Stimulated activated CD4-positive, alpha-beta T cell treated with anti-CD3 and anti-CD28 coated beads, Interleukin-1b, Interleukin-23, amount 100 ng/mL, for 24 hours (primary cell): ENCODE results near the gene MKNK1.

Experiments
- DNase-seq, 4 experiments: peaks; one replicate each; pipeline ENCODE4 v3.0.0-alpha.2; 2020; ENCODE audit warnings: low read depth in 4 of 4, low spot score in 1 of 4

The MKNK1 gene

DNA sequence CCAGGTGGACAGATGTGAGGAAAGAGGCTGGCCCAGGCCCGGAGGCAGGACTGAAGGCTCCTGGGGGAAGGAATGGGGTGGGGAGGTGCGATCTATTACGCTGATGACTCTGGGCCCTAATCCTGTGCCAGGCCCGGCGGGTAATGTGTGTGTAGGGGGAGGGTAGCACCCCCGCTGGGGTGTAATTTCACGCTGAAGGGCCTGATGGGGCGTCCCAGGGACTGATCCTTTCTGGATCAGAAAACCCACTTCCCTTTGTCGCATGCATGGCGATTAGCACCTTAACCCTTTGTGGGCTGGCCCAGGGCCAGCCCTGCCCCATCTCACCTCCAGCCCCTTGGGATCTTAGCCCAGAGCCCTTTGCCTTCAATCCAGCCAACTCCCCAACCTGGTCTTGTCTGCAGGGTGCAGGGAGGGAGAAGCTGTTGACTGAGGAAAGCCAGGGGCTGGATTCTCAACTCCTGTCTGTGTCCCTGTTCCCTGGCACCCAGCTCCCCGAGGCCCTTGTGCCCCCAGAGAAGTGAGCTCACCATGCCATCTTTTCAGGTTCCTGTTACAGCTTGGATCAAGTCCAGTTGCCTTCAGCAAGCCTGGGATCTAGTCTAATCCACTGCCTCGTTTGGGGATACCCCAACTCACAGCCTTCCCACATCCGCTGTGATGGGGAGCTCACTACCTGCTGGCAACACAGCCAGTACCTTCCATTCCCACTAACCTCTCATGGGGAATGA is 78.7 kb downstream of the MKNK1 start:
- no peak for DNase-seq

DNA sequence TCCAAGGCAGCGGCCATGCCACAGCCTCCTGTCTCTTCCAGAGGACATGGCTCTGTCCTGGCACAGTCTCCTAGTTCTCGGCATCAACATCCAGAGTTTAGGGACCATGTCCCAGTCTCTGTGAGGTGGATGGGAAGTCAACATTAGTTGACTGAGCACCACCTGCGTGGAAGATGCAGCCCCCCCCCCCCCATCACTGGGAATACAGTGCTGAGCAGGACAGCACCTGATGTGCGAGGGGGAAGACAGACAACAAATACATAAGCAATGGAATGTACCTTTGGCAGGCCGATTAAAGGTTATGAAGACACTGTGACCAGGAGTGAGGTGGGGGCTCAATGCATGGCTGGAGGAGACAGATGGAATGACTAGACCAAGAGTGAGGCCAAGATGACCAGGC is 79.2 kb downstream of the MKNK1 start:
- no peak for DNase-seq

DNA sequence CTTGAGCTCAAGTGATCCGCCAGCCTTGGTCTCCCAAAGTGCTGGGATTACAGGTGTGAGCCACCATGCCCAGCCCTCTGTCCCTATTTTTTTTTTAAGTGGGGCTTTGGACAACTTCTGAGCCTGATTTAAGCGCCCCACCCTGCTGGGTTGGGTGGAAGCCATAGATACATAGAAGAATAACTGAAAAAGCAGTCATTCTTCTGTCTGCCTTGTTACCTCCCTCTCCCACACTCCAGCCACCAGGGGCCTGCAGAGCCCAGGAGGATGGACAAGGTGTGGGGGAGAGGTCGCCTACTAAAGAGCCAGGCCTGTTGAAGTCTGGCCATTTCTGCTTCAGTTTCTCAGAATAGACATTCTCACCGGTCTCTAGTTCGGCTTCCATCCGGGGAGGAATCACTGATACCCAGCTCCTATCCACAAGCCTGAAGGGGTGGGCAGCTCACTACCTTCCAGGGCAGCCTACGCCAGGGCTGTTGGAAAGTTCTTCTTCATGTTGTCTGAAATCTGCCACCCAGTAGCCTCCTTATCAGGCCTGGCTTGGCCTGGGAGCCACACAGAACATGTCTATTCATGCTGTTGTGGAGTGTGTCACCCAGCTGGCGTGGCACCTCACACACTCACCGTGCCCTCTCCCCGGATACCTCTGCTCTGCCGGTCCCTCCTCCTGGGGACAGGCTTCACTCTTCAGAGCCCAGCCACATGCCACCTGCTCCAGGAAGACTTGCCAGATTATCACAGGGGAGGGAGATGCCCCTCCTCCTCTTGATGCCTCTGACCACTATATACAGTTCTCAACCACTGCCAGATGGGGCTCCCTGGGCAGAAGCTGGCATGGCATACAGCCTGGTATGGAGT is 80.3 kb downstream of the MKNK1 start:
- no peak for DNase-seq

DNA sequence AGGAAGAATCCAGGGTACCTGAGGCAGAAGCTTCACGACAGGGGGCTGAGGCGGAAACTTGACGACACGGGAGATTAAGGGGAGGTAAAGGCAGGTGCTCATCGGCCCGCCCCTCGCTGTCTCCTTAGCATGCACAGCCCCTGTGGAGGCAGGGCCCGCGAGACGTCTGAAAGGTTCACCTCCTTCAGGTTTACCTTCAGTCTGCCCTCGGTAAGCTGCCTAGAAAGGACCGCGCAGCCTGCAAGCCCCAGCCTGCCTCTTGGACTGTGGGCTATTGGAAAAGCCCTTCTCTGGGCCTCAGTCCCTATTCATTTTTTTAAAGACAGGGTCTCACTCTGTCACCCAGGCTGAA is 81.1 kb downstream of the MKNK1 start:
- no peak for DNase-seq

DNA sequence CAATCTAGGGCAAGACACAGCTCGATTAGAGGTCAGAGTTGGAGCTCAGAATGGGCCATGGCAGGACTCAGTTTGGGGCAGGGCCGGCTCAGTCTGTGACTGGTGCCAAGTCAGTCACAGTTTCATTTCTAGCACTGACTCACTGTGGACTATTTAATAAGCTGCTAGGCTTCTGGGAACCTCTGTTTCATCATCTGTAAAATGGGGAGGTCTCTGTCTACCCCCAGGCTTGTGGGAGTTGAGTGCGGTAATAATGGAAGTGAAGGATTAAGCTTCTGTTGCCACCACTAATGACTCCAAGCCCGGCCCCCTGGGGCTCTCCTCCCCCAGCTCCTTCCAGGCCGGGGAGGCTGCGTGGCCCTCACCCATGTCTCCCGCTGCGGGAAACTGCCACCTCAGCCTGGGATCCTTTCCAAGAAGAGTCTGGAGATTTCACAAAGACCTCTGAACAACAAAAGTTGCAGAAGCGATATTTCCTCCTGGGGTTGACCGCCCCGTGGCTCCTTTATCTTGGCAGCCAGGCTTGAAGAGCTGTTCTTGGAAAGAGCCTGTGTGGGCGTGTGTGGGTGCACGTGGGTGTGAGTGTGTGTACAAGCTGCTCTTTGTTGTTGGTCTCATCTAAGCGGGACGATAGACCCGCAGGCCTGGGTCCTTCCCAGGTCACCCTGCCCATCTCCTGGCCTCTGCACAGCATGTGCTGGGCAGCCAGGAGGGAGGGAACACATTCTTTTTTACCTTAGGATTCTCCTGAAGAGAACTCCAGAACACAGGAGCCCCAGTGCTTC is 81.7 kb downstream of the MKNK1 start:
- DNase-seq: peak in 1 of 4 experiments; percentile 33

DNA sequence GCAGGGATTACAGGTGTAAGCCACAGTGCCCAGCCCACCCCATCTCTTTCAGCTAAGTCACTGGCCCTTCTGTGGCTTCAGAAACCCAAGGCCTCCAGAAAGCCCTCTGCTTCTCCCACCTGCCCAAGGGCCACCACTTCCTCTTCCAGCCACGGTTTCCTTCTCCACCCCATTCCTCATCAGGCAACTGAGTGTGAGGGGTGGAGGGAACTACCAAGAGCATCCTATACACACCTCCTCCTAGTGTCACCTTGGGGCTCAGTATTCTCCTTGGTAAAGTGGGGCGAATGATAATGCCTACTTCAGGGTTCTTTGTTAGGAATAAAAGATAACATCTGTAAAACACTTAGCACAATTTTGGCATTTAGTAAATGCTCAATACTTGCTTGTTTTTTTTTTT is 82.7 kb downstream of the MKNK1 start:
- DNase-seq: no peak

DNA sequence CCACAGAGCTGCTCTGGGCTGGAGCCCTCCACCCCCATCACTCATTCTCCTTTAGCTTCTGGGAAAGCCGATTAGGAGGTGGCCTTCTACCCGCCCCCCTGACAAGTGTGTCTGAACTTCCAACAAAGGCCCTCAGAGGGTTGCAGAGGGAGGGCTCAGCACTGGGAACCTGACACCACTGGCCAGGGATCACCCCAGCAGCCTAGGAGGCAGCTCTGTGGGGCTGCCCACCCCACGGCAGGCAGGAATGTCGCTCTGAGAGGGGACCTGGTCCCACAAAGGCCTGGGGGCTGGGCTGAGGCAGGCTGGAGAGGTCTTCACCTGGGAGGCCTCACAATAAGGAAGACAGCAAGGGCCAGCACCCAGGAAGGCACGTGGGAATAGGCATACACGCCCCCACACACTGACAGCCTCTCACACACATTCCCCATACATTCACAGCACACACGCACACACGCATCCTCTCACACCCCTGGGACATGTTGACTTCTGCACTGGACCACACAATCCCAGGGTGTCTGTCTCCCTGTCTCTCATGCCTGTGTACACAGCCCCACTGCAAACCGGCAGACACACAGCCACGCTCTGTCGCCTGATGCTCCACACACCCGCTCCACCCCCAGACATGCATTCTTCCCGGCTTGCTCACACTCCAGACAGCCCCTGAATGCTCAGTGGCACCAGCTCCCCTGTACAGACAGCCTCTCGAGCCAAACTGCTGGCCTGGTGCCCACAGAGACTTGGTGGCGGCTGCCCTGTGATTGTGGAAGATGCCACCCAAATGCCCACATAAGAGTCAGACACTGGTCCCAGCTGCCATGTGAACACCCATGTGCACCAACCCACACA is 83.8 kb downstream of the MKNK1 start:
- DNase-seq: no peak

DNA sequence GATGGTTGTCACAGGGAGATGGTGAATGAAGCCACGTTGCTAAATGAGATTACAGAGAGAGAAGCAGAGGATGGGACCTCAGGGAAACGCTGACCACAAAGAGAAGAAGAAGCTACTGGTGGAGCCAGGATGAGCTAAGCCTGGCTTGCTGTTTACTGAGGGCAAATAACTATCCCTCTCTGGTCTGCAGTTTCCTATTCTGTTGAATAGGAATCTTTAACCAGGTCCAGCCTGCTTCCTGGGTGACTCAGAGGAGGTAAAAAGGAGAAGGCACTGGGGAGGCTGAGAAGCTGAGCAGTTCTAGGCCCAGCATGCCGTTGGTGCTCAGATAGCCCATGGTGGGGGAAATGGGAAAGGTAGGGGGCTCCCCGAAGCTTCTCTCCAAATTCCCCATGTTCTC is 84.9 kb downstream of the MKNK1 start:
- DNase-seq: no peak

DNA sequence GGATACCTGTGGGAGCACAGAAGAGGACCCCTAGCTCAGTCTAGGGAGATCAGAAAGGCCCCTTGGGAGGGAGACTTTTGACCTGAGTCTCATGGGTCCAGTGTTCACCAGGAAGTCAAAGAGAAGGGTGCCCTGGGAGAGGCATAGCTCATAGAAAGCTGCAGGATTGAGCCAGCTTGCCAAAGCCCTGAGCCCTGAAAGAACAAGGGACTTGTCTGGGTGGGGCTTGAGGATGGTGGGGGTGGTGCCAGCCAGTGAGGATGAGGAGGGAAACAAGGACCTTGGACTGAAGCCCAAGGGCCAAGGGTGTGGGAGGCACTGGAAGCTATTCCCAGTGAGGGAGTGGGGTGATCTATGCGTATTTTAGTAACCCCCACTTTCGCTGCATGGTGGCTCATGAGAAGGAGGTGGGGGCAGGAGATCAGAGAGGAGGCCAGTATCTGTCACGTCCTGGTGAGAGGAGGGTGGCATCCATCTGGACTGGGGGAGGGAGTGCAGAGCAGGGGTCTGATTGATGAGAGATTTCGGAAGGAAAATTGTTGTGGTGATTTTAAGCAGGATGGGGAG is 86.1 kb downstream of the MKNK1 start:
- DNase-seq: no peak

DNA sequence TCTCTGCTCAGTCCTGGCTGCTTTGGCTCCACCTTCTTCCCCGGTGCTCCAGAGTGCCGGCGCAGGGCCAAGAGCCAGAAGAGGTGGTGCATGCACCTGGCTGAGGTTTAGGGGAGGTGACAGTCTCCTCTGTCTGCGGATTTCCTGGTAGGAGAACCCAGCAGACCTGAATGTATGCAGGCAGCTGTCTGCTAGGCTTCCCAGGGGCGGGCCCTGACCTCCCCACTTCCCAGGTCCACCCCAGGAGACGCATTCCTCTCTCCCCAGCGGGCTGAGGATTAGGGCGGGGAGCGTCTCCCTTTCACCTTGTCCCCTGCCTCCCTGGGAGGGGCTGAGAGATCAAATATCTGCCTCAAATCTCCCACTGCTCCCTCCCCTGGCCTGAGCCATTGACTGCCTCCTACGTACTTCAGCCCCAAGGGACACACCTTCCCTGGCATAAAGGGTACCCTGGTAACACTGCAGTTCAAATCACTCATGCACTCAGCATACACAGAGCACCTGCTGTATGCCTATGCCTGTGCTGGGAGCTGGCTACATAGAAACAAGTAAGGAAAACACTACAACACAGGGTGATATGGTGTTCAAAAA is 87.0 kb downstream of the MKNK1 start:
- no peak for DNase-seq

DNA sequence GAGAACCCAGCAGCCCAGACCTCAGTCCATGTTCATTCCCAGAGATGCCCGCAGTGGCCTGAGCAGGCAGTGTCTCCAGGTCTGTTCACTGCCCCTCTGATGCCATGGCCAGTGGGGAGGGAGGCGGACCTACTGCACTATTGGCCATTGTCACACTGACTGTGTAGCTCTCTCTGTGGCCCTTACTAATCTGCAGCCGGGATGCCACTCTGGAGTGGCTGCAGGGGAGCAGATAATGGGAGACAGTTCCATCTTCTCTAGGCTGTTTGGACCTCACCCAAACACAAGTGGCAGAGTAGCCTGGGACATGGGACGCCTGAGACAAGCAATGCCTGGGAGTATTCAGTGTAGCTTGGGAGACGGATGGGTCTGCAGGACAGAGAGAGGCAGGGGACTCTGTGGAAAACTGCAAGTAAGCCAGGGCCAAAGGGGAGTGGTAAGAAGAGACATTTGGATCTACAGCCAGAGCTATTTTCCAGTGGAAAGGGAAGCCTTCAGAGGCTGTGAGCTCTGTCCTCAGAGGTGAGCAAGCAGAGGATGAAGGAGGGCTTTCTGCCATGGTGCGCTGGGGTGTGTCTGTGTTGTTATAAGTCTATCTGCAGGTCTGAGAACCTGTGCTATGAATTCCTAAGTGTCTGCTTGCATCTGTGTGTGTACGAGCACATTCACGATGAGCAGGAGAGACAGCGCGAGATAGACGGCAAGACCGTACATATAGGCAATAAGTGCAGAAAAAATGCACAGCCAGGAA is 87.7 kb downstream of the MKNK1 start:
- DNase-seq: no peak

DNA sequence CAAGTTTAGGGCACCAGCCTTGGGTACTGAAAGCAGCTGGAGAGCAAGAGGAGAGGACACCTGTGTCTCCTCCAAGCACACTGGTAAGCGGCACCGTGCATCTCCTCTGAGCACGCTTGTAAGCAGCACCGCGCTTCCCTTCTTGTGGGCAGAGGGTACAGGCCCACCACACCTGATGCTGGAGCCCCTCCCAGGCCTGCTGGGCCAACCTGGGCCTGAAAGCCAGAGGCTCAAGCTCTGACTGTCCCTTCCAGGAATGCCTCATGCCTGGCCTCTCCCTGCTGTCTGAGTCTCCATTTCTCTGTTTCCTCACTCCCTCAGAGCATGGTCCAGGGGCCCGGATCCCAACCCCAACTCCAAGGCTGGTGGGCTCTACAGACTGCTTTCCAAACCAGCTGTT is 88.5 kb downstream of the MKNK1 start:
- DNase-seq: no peak

DNA sequence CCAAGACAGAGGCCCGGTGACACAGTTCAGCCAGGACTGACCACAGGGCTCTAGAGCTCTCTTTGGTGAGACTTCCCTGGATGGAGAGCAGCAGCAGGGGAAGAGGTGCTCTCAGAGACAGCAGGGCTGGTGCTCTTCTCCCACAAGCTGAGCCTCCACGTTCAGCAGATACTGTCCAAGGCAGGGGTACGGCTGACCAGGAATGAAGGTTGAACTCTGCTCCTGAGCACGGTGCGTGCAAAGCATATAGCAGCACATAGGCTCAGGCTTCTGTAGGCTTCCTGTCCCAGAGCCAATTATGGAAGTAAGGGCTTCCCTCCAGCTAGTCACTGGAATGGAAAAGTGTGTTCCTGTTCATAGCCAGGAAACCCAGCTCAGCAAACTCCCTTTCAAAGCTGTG is 90.5 kb downstream of the MKNK1 start:
- DNase-seq: no peak

DNA sequence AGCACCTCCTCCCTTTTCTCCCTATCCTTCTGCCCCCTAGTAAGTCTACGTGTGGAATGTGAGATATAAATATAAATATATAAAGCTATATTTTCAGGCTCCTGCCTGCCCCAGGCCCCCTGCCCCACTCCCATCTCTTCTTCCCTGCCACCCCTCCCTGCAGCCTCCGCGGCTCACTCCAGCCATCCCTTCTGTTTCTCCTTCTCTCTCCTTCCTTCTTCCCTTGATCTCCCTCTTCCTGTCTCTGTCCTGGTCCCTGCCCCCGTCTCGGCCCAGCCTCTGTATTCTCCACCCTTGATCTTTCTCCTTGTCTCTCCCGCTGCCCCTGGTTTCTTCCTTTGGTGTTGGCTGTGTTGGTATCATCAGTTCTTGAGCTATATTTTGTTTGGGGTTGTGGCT is 91.3 kb downstream of the MKNK1 start:
- DNase-seq: no peak

DNA sequence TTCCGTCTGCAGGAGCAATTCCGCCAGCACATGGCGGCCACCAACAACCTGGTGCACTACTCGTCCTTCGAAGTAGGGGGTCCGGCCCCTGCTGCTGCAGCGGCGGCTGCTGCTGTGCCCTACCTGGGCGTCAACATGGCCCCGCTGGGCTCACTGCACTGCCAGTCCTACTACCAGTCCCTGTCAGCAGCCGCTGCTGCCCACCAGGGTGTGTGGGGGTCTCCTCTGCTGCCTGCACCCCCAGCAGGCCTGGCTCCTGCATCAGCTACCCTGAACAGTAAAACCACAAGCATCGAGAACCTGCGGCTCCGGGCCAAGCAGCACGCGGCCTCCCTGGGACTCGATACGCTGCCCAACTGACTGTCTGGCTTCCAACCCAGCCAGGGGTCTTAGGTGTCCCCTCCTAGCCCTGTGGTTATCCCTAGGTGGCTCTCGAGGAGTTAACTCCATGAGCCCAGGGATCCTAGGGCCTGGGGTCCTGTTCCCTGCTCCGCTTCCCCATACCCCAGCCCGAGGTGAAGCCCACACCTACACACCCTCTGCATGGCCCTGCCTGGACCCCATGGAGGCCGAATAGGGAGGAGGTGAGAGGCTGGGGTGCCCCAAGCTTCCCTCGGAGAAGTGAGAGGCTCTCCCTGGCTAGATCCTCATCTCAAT is 91.8 kb downstream of the MKNK1 start:
- DNase-seq: no peak

DNA sequence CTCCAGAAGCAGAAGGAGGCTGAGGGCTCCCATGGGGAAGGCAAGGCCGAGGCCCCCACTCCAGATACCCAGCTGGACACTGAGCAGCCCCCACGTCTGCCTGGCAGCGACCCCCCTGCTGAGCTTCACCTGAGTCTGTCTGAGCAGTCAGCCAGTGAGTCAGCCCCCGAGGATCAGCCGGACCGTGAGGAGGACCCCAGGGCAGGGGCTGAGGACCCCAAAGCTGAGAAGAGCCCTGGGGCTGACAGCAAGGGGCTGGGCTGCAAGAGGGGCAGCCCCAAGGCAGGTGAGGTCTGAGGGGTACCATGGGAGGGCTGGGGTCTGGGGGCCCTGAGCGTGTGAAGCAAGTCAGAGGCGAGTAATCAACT is 93.1 kb downstream of the MKNK1 start:
- no peak for DNase-seq

DNA sequence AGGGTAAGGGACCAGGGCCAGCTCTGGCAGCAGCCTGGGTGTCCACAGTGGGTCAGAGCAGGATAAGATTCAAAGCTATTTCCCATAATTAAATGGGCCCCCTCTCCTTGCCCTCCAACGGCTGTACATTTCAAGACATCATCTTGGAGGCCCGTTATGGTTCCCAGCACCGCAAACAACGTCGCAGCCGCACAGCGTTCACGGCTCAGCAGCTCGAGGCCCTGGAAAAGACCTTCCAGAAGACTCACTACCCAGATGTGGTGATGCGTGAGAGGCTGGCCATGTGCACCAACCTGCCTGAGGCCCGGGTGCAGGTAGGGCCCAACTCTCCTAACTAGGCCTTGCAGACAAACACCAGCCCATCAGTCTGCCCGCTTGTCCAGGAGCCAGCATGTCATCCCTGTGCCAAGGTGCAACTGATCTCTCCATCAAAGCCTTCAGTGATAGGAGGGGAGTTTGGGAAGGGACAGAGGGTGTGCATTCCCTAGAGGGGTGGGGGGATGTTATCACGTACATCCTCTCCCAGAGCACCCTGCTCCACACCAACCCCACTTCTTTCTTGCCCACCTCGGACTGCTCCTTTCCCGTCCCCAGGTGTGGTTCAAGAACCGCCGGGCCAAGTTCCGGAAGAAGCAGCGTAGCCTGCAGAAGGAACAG is 93.6 kb downstream of the MKNK1 start:
- DNase-seq: no peak

DNA sequence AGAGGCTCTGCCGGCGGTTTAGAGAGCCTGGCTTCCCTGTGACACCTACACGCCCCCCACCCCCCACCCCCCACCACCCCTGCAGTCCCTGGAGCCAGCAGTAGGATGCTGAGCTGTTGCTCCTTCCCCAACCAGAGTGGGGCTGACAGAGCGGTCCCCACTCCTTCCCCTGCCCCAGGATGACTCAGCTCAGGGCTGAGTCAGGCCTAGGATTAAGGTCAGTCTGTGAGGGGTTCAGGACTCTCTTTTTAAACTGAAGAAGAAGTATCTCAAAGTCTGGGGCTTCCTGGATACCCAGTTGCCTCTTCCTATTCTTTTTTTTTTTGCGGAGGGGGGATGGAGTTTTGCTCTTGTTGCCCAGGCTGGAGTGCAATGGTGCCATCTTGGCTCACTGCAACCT is 95.3 kb downstream of the MKNK1 start:
- no peak for DNase-seq
